Activated T-helper 2 cell treated with anti-CD3 and anti-CD28 coated beads, Interferon-gamma antibody, Interleukin-2, Interleukin-4, amounts not matched to agents 10 μg/mL and 5 μg/mL and 100 μg/mL, durations not matched to agents 14 hours and 24 hours and 36 hours (primary cell): Measurements from ENCODE around the gene NT5C1A. TPM values are rescaled to one million over a fixed set of nuclear protein-coding genes. Genes with fewer than 3 reads are reported as not detected.

ENCODE experiments used
- DNase-seq: peaks from one replicate; pipeline ENCODE4 v3.0.0; 2021; ENCODE audit warnings: low spot score
- H3K27ac Mint-ChIP-seq: one replicate; pipeline ENCODE4 v1.8.0; 2021; ENCODE audit warnings: mixed read lengths
- H3K27me3 Mint-ChIP-seq: one replicate; pipeline ENCODE4 v1.8.0; 2021; ENCODE audit warnings: low read depth, mixed read lengths
- H3K36me3 Mint-ChIP-seq: one replicate; pipeline ENCODE4 v1.8.0; 2021; ENCODE audit warnings: low read depth, mixed read lengths
- H3K4me1 Mint-ChIP-seq: one replicate; pipeline ENCODE4 v1.8.0; 2021; ENCODE audit warnings: low read depth, mixed read lengths
- H3K4me3 Mint-ChIP-seq: one replicate; pipeline ENCODE4 v1.8.0; 2021; ENCODE audit warnings: low read depth, mild to moderate bottlenecking, moderate library complexity, mixed read lengths
- H3K9me3 Mint-ChIP-seq: one replicate; pipeline ENCODE4 v1.8.0; 2021; ENCODE audit warnings: mixed read lengths
- intact Hi-C: fragments of 100-400 bp; cut with micrococcal nuclease; formaldehyde crosslinking; loops from one replicate; pipeline ENCODE4 v1.15.1; 2023
- total RNA-seq: library from RNA; stranded (reverse); gene quantifications from 2 replicates; pipeline ENCODE4 v1.2.3, GENCODE V29; 2022

Gene NT5C1A
- total RNA-seq, 1 donor from 2014 or later: 1.2 TPM

DNA sequence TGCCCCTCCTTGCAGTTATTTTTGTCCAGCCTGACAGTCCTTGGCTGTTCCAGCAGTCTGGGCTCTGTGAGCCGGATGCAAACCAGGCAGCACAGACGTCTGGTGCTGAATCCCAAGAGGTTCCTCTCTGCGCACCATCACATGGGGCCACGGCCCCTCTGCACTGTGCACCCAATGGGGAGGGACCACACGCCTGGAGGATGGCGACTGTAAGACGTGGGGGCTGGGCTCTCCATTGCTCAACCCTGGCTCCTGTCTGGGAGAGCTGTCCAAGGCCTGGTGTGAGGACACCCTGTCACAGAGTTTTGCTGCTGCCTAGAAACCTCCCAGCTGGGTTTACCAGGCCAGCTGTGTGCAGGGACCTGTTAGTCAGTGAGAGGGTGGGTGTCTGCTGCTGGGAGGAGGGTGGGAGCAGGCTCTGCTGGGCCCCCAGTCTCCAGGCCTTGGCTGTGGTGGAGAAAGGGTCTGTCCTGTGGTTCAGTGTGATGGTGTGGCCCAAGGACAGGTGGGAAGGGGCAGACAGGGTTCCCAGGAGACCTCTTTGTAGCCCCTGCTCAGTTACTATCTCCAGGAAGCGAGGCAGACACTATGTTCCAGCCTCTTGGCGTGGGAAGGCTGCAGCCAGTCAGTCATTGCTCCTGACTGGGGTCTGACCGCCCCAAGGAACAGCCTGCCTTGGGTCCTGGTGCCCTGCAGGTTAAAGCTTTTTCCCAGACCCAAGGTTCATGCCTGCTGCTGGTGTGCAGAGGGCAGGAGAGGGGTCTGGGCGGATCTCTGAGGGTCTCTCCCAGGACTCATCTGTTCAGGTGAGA lies 46.2 kb downstream of the NT5C1A start:
- Mint-ChIP-seq H3K4me1 (peaks cover 13% of the 10 kb centered on the region), H3K27ac (no peak overlapping the region), H3K9me3 (no peaks in the 10 kb centered on the region), H3K36me3 (no peaks in the 10 kb centered on the region), H3K27me3 (no peaks in the 10 kb centered on the region), H3K4me3 (no peak overlapping the region)
- intact Hi-C loops: no loop called here
- no peak for DNase-seq

DNA sequence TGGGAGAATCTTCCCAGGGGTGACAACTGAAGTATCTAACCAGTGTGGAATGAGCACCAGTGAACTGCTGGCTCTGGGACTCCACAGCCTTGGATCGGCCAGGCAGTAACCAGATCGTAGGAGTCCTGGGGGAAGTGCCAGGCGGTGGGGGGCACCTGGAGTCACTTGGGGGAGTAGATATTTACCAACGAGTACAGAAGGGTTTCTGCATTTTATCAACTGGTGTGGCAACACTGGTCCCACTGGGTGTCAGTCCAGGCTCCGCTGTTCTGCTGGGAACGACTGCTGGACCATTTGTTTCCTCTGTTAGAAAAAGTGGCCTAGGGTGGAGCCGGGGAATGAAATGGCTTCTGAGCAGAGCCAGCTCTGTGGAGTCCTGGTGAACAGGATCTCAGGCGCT lies 46.9 kb downstream of the NT5C1A start:
- Mint-ChIP-seq H3K27ac (no peak overlapping the region), H3K9me3 (no peaks in the 10 kb centered on the region), H3K27me3 (no peaks in the 10 kb centered on the region), H3K4me1 (peaks cover 9% of the 10 kb centered on the region), H3K4me3 (no peak overlapping the region), H3K36me3 (no peaks in the 10 kb centered on the region)
- DNase-seq: no peak
- intact Hi-C loops: no loop called here

GRCh38 chr1:39623053-39623452 lies 48.9 kb downstream of the NT5C1A start:
- Mint-ChIP-seq H3K4me1 (peaks cover 3% of the 10 kb centered on the region), H3K27me3 (peaks cover 2% of the 10 kb centered on the region), H3K27ac (no peak overlapping the region), H3K9me3 (no peaks in the 10 kb centered on the region), H3K4me3 (no peak overlapping the region), H3K36me3 (no peaks in the 10 kb centered on the region)
- intact Hi-C loops: no loop called here
- no peak for DNase-seq

GRCh38 chr1:39622427-39622826 lies 49.5 kb downstream of the NT5C1A start:
- H3K4me1 Mint-ChIP-seq: peaks cover 3% of the 10 kb centered on the region
- intact Hi-C loops: no loop called here
- no peak overlapping the region for H3K4me3 Mint-ChIP-seq
- H3K9me3 Mint-ChIP-seq: no peaks in the 10 kb centered on the region
- H3K36me3 Mint-ChIP-seq: no peaks in the 10 kb centered on the region
- DNase-seq: no peak
- peaks cover 2% of the 10 kb centered on the region for H3K27me3 Mint-ChIP-seq
- H3K27ac Mint-ChIP-seq: no peak overlapping the region

DNA sequence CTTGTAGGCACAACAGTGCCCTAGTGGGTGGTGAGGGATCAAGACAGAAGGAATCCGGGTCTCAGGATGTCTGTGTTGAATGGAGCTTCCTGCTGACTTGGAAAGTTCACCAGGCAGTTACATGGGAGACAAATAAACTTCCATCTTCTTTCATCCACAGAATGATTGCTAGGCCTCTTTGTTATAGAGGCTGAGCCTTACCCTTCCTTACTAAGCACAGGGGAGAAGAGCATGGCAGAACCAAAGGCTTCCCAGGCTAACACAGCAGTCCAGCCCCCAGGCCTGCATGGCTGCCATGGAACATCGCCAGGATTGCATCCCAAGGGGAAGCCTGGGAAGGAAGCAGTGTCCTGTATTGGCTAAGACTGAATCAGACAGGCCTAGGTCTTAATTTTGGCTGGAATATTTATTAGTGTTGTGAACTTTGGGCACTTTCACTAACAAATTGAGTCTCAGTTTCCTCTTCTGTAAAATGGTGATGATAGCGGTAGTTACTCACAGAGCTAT lies 51.2 kb downstream of the NT5C1A start:
- intact Hi-C loops: no loop called here
- Mint-ChIP-seq H3K27ac (no peak overlapping the region), H3K4me1 (peaks cover 3% of the 10 kb centered on the region), H3K27me3 (peaks cover 2% of the 10 kb centered on the region), H3K9me3 (no peaks in the 10 kb centered on the region), H3K4me3 (no peak overlapping the region), H3K36me3 (no peaks in the 10 kb centered on the region)
- DNase-seq: no peak

- no peaks in the 10 kb centered on the region for H3K36me3 Mint-ChIP-seq
- H3K4me1 Mint-ChIP-seq: no peaks in the 10 kb centered on the region
- DNase-seq: no peak
- H3K27ac Mint-ChIP-seq: no peak overlapping the region
- intact Hi-C loops: no loop called here
- peaks cover 2% of the 10 kb centered on the region for H3K27me3 Mint-ChIP-seq
- H3K9me3 Mint-ChIP-seq: no peaks in the 10 kb centered on the region
- H3K4me3 Mint-ChIP-seq: no peak overlapping the region
Observed at GRCh38 chr1:39617488-39618049, 54.3 kb downstream of the NT5C1A start.

- H3K4me3 Mint-ChIP-seq: no peak overlapping the region
- H3K9me3 Mint-ChIP-seq: no peaks in the 10 kb centered on the region
- intact Hi-C loops: no loop called here
- DNase-seq: no peak
- no peaks in the 10 kb centered on the region for H3K4me1 Mint-ChIP-seq
- peaks cover 2% of the 10 kb centered on the region for H3K27me3 Mint-ChIP-seq
- H3K36me3 Mint-ChIP-seq: no peaks in the 10 kb centered on the region
- H3K27ac Mint-ChIP-seq: no peak overlapping the region
Observed at GRCh38 chr1:39615086-39615673, 56.7 kb downstream of the NT5C1A start.

GRCh38 chr1:39614488-39614887 lies 57.4 kb downstream of the NT5C1A start:
- H3K36me3 Mint-ChIP-seq: no peaks in the 10 kb centered on the region
- H3K9me3 Mint-ChIP-seq: no peaks in the 10 kb centered on the region
- H3K4me3 Mint-ChIP-seq: no peak overlapping the region
- H3K27ac Mint-ChIP-seq: no peak overlapping the region
- DNase-seq: no peak
- intact Hi-C loops: no loop called here
- H3K4me1 Mint-ChIP-seq: peaks cover under 1% of the 10 kb centered on the region
- peaks cover 2% of the 10 kb centered on the region for H3K27me3 Mint-ChIP-seq

GRCh38 chr1:39613250-39613649 lies 58.7 kb downstream of the NT5C1A start:
- H3K27ac Mint-ChIP-seq: no peak overlapping the region
- intact Hi-C loops: no loop called here
- peaks cover 3% of the 10 kb centered on the region for H3K4me1 Mint-ChIP-seq
- H3K9me3 Mint-ChIP-seq: no peaks in the 10 kb centered on the region
- no peak for DNase-seq
- H3K4me3 Mint-ChIP-seq: no peak overlapping the region
- no peaks in the 10 kb centered on the region for H3K36me3 Mint-ChIP-seq
- H3K27me3 Mint-ChIP-seq: no peaks in the 10 kb centered on the region

- DNase-seq: peak; percentile 75
- intact Hi-C loops: loop anchor here (10.0 kb wide), 1 partner anchor 185 kb away; no protein-coding TSS in a partner anchor
- Mint-ChIP-seq H3K4me3 (no peak overlapping the region), H3K27ac (no peak overlapping the region), H3K9me3 (no peaks in the 10 kb centered on the region), H3K36me3 (no peaks in the 10 kb centered on the region), H3K27me3 (no peaks in the 10 kb centered on the region), H3K4me1 (peaks cover 7% of the 10 kb centered on the region)
Observed at GRCh38 chr1:39609618-39610331, 62.1 kb downstream of the NT5C1A start.
